IMR-90 (cell line): Measurements from ENCODE around the gene AVP.

Experiments used
- BHLHE40 ChIP-seq: fragments of 150-350 bp; IDR thresholded peaks from 2 replicates; pipeline ENCODE4 v1.6.1; 2016; ENCODE audit warnings: mild to moderate bottlenecking, low read depth, low read length
- CEBPB ChIP-seq: IDR thresholded peaks from 2 replicates; pipeline ENCODE4 v1.6.1; 2012; ENCODE audit warnings: low read depth, low read length, improper control_type of control experiment
- MAFK ChIP-seq: IDR thresholded peaks from 2 replicates; pipeline ENCODE4 v1.6.1; 2012; ENCODE audit warnings: low read depth, low read length, improper control_type of control experiment
- MXI1 ChIP-seq: IDR thresholded peaks from 2 replicates; pipeline ENCODE4 v1.6.1; 2012; ENCODE audit warnings: low read depth, mild to moderate bottlenecking, low read length, moderate library complexity, borderline replicate concordance
- NFE2L2 ChIP-seq: fragments of 150-350 bp; IDR thresholded peaks from 2 replicates; pipeline ENCODE4 v1.6.1; 2016; ENCODE audit warnings: low read depth, mild to moderate bottlenecking, low read length
- POLR2A ChIP-seq: IDR thresholded peaks from 2 replicates; pipeline ENCODE4 v1.6.1; 2012; ENCODE audit warnings: mild to moderate bottlenecking, low read depth, low read length
- RAD21 ChIP-seq: IDR thresholded peaks from 2 replicates; pipeline ENCODE4 v1.6.1; 2012; ENCODE audit warnings: low read length, improper control_type of control experiment
- RCOR1 ChIP-seq: IDR thresholded peaks from 2 replicates; pipeline ENCODE4 v1.6.1; 2012; ENCODE audit warnings: mild to moderate bottlenecking, low read length, improper control_type of control experiment; ENCODE audit not compliant: insufficient replicate concordance
- RFX5 ChIP-seq: IDR thresholded peaks from 2 replicates; pipeline ENCODE4 v1.8.0; 2012; ENCODE audit warnings: low read depth, mild to moderate bottlenecking, low read length, moderate library complexity
- SMC3 ChIP-seq: fragments of 150-350 bp; IDR thresholded peaks from 2 replicates; pipeline ENCODE4 v1.6.1; 2016; ENCODE audit warnings: low read depth, mild to moderate bottlenecking, antibody characterized with exemption, low read length, moderate library complexity
- TF ChIP-seq, protein P1 (sequence below): conservative IDR thresholded peaks from 2 replicates; pipeline ENCODE4 v1.5.1; 2012; ENCODE audit warnings: mild to moderate bottlenecking, low read depth, low read length, improper control_type of control experiment
- TF ChIP-seq, protein P2 (sequence below): fragments of 150-350 bp; IDR thresholded peaks from 2 replicates; pipeline ENCODE4 v1.6.1; 2016; ENCODE audit warnings: low read depth, mild to moderate bottlenecking, low read length, moderate library complexity, borderline replicate concordance
- TF ChIP-seq, protein P3 (sequence below): fragments of 150-350 bp; IDR thresholded peaks from 2 replicates; pipeline ENCODE4 v1.6.1; 2017; ENCODE audit warnings: mild to moderate bottlenecking, antibody characterized with exemption, low read length, low read depth

DNA sequence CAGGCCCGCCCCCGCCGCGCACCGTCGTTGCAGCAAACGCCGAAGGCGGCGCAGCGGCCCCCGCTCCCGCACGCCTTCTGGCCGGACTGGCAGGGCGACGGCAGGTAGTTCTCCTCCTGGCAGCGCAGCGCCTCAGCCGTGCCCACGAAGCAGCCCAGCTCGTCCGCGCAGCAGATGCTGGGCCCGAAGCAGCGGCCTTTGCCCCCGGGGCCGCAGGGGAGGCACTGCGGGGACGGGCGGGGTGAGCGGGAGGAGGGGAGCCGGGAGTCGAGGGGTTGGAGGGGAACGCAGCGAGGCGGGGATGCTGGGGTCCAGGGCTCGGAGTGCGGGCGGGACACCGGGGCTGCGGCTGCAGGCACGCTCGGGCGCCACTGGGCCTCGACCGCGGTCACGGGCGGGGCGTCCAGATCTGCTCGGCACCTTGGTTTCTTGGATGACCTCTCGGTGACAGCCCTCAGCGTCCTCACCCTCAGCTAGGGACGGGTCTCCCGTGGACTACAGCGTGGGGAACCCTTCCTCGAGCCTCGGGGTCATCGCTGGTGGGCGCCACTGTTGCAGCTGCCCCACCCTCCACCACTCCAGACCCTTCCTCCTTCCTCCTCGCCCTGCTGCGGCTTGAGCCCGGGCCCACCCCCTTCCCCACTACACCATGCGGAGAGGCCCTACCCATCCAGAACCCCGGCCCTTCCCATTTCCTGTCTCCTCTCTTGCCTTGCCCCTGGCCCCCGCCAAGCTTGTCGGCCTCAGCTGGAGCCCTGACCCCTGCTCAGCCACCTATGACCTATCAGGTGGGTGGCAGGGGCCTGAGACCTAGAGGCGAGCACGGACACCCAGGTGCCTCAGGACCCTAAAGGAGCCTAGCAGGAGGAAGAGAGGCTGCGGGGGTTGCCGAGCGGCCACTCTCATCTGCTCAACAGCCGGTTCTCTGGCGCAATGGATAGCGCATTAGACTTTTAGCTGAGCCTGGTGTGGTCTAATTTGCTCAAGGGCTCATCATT lies 1.3 kb downstream of the AVP start:
- TF ChIP-seq, protein P1, sequence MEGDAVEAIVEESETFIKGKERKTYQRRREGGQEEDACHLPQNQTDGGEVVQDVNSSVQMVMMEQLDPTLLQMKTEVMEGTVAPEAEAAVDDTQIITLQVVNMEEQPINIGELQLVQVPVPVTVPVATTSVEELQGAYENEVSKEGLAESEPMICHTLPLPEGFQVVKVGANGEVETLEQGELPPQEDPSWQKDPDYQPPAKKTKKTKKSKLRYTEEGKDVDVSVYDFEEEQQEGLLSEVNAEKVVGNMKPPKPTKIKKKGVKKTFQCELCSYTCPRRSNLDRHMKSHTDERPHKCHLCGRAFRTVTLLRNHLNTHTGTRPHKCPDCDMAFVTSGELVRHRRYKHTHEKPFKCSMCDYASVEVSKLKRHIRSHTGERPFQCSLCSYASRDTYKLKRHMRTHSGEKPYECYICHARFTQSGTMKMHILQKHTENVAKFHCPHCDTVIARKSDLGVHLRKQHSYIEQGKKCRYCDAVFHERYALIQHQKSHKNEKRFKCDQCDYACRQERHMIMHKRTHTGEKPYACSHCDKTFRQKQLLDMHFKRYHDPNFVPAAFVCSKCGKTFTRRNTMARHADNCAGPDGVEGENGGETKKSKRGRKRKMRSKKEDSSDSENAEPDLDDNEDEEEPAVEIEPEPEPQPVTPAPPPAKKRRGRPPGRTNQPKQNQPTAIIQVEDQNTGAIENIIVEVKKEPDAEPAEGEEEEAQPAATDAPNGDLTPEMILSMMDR, result no peak
- TF ChIP-seq RAD21, result no peak
- TF ChIP-seq MXI1, result no peak
- no peak for TF ChIP-seq POLR2A
- no peak for TF ChIP-seq CEBPB
- TF ChIP-seq MAFK, result no peak
- TF ChIP-seq, protein P2, sequence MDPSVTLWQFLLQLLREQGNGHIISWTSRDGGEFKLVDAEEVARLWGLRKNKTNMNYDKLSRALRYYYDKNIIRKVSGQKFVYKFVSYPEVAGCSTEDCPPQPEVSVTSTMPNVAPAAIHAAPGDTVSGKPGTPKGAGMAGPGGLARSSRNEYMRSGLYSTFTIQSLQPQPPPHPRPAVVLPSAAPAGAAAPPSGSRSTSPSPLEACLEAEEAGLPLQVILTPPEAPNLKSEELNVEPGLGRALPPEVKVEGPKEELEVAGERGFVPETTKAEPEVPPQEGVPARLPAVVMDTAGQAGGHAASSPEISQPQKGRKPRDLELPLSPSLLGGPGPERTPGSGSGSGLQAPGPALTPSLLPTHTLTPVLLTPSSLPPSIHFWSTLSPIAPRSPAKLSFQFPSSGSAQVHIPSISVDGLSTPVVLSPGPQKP, result no peak
- no peak for TF ChIP-seq BHLHE40
- no peak for TF ChIP-seq NFE2L2
- TF ChIP-seq, protein P3, sequence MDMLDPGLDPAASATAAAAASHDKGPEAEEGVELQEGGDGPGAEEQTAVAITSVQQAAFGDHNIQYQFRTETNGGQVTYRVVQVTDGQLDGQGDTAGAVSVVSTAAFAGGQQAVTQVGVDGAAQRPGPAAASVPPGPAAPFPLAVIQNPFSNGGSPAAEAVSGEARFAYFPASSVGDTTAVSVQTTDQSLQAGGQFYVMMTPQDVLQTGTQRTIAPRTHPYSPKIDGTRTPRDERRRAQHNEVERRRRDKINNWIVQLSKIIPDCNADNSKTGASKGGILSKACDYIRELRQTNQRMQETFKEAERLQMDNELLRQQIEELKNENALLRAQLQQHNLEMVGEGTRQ, result no peak
- TF ChIP-seq RCOR1, result no peak
- TF ChIP-seq RFX5, result no peak
- TF ChIP-seq SMC3, result no peak
